GM10248 (cell line): Measurements from ENCODE around the gene MRC2.
"Not testable (repeated sequence)": the region's sequence is repeated elsewhere in the genome, so short reads cannot be mapped to it uniquely, and the experiment has no call there.

Source experiments
- CTCF ChIA-PET: fragments of 300-600 bp; sonication (Branson Sonifier 250); formaldehyde crosslinking; extraction: SDS; loops from one replicate; lab custom pipeline; 2021; ENCODE audit warnings: antibody characterized with exemption; lab: Yijun Ruan, JAX
- POLR2A ChIA-PET: fragments of 350-650 bp; sonication (Branson Sonifier 250); formaldehyde crosslinking; extraction: SDS; loops from one replicate; lab custom pipeline; 2020; ENCODE audit warnings: antibody characterized with exemption; lab: Yijun Ruan, JAX
- DNase-seq: peaks from one replicate; pipeline ENCODE4 v3.0.0; 2012; ENCODE audit errors: extremely low spot score
- CTCF ChIP-seq: IDR thresholded peaks from 2 replicates; pipeline ENCODE4 v1.5.1; 2012; ENCODE audit warnings: mild to moderate bottlenecking, low read depth; ENCODE audit errors: extremely low read depth, missing control alignments, control extremely low read depth

Gene MRC2

GRCh38 chr17:62588109-62588508 lies 39.4 kb upstream of the MRC2 start:
- ChIA-PET POLR2A (no interaction called here), CTCF (interaction anchor here (1.0 kb wide), 2 partner anchors 8 to 14 kb away, joined by 3 read pairs; no protein-coding TSS in a partner anchor)
- TF ChIP-seq CTCF: no peak
- no peak for DNase-seq

GRCh38 chr17:62591333-62591732 lies 36.1 kb upstream of the MRC2 start:
- no peak for DNase-seq
- POLR2A ChIA-PET: no interaction called here
- CTCF ChIA-PET: interaction anchor here (0.7 to 1.2 kb wide), 3 partner anchors 9 to 105 kb away, joined by 3 to 4 read pairs (median 4); no protein-coding TSS in a partner anchor
- no peak for TF ChIP-seq CTCF

- DNase-seq, POLR2A ChIA-PET: not testable (repeated sequence)
- CTCF ChIA-PET: interaction anchor here (0.7 to 1.2 kb wide), 4 partner anchors 8 to 106 kb away, joined by 3 to 4 read pairs (median 4); no protein-coding TSS in a partner anchor
Measured at GRCh38 chr17:62591822-62592221, 35.6 kb upstream of the MRC2 start.

- CTCF ChIA-PET: interaction anchor here (0.9 to 1.6 kb wide), 4 partner anchors 9 to 45 kb away, joined by 3 to 4 read pairs (median 4); no protein-coding TSS in a partner anchor
- no peak for TF ChIP-seq CTCF
- POLR2A ChIA-PET: no interaction called here
- DNase-seq: no peak
Measured at GRCh38 chr17:62592341-62593099, 35.0 kb upstream of the MRC2 start.

- CTCF ChIA-PET: no interaction called here
- POLR2A ChIA-PET: no interaction called here
Measured at GRCh38 chr17:62595484-62595883, 32.0 kb upstream of the MRC2 start.

GRCh38 chr17:62596662-62597061 lies 30.8 kb upstream of the MRC2 start:
- no peak for TF ChIP-seq CTCF
- no peak for DNase-seq
- CTCF ChIA-PET: interaction anchor here (1.1 kb wide), 1 partner anchor 810 kb away, joined by 3 read pairs; no protein-coding TSS in a partner anchor
- POLR2A ChIA-PET: no interaction called here

More at GRCh38 chr17:62595484-62595883, 32.0 kb upstream of the MRC2 start:
- no peak for TF ChIP-seq CTCF
- DNase-seq: no peak

GRCh38 chr17:62597150-62597549 lies 30.3 kb upstream of the MRC2 start:
- TF ChIP-seq CTCF: no peak
- ChIA-PET CTCF (interaction anchor here (1.1 kb wide), 1 partner anchor 810 kb away, joined by 3 read pairs; no protein-coding TSS in a partner anchor), POLR2A (no interaction called here)
- no peak for DNase-seq
